Putamen (tissue), 1 donor: ENCODE measurements around the gene TTBK2.
A peak's percentile ranks its signal among the peaks of the same experiment; 100 is the strongest.
"Not testable (repeated sequence)": the region's sequence is repeated elsewhere in the genome, so short reads cannot be mapped to it uniquely, and the experiment has no call there.

Experiments used
- DNase-seq: peaks from one replicate; pipeline ENCODE4 v3.0.0-alpha.2; 2016; ENCODE audit warnings: low spot score

TTBK2 gene

DNA sequence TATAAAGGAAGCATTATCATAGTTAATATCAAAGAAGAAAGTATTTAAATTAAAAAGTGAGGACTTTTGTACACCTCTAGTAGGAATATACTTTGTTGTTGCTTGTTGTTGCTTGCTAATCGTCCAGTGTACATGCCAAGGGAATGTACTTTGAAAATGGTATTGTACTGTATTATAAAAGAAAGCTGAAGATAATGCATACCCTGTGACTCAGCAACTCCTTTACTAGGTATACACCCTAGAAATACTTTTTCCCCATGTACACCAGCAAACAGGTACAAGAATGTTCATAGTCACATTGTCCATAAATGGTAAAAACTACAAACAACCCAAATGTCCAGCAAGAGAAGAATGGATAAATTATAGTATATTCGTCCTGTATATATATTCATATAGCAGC lies 12.0 kb downstream of the TTBK2 start:
- DNase-seq = no peak

GRCh38 chr15:42903388-42904324 lies 16.9 kb downstream of the TTBK2 start:
- DNase-seq = peak; percentile 14

- DNase-seq = not testable (repeated sequence)
Measured at GRCh38 chr15:42893911-42894310, 26.7 kb downstream of the TTBK2 start.

GRCh38 chr15:42891569-42891968 lies 29.0 kb downstream of the TTBK2 start:
- DNase-seq = no peak

DNA sequence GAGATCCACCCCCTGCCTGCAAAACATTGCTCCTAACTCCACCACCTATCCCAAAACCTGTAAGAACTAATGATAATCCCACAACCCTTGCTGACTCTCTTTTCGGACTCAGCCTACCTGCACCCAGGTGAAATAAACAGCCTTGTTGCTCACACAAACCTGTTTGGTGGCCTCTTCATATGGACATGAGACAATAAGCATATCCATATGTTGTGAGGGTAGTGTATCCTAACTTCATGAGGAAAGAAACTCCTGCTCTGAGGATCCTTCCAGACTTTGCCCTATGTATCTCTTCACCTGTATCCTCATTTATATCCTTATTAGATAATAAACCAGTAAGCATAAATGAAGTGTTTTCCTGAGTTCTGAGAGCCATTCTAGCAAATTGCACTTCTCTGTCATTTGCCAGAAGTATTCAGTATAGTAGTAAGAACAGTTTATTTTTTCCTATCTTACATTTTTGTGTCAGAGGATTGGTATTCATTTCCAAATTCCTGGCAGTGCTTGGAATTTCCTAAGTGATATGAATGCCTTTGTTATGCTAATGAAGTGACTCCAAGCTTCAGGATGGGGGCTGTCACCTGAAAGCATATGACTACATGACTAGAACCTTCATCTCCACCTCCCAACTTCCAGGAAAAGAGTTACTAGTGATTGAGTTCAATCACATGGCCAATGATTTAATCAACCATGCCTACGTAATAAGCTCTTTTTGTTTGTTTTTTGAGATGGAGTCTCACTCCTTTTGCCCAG lies 30.2 kb downstream of the TTBK2 start:
- DNase-seq = peak; percentile 22

DNA sequence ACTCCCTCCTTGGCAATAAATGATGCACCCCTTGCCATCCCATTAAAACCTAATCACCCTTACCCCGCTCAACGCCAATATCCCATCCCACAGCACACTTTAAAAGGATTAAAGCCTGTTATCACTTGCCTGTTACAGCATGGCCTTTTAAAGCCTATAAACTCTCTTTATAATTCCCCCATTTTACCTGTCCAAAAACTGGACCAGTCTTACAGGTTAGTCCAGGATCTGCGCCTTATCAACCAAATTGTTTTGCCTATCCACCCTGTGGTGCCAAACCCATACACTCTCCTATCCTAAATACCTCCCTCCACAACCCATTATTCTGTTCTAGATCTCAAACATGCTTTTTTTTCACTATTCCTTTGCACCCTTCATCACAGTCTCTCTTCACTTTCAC lies 33.2 kb downstream of the TTBK2 start:
- not testable (repeated sequence) for DNase-seq

GRCh38 chr15:42880121-42880520 lies 40.5 kb downstream of the TTBK2 start:
- no peak for DNase-seq

GRCh38 chr15:42879443-42879842 lies 41.1 kb downstream of the TTBK2 start:
- DNase-seq = no peak

DNA sequence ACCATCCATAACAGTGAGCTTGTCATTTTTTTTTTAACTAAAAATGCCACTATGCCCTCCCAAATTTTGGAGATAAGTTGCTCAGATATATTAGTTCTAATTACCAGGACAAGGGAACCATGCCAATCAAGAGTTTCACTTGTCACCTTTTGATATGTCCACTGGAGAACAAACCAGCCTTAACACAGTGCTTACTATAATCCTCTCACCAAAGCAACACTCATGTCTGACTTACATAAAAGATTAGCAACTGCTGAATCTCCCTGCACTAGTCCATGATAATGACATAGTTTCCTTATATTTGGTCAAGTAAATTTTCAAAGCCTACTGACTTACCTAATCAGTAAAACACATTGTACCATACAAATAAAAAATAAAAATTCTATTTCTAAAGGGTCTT lies 44.4 kb downstream of the TTBK2 start:
- DNase-seq = no peak

- DNase-seq = no peak
Measured at GRCh38 chr15:42868683-42869082, 51.9 kb downstream of the TTBK2 start.

DNA sequence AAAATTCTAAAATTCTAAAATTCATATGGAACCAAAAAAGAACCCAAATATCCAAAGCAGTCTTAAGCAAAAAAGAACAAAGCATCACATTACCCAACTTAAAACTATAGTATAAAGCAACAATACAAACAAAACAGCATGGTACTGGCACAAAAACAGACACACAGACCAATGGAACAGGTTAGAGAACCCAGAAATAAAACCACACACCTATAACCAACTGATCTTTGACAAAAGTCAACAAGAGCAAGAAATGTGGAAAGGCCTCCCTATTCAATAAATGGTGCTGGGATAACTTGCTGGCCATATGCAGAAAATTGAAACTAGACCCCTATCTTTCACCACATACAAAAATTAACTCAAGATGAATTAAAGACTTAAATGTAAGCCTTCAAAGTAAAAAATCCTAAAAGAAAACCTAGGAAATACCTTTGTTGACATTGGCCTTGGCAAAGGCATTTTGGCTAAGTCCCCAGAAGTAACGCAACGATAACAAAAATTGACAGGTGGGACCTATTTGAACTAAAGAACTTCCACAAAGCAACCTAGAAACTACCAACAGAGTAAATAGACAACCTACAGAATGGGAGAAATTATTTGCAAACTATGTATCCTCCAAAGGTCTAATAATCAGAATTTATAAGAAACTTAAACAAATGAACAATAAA lies 56.9 kb downstream of the TTBK2 start:
- DNase-seq = no peak

DNA sequence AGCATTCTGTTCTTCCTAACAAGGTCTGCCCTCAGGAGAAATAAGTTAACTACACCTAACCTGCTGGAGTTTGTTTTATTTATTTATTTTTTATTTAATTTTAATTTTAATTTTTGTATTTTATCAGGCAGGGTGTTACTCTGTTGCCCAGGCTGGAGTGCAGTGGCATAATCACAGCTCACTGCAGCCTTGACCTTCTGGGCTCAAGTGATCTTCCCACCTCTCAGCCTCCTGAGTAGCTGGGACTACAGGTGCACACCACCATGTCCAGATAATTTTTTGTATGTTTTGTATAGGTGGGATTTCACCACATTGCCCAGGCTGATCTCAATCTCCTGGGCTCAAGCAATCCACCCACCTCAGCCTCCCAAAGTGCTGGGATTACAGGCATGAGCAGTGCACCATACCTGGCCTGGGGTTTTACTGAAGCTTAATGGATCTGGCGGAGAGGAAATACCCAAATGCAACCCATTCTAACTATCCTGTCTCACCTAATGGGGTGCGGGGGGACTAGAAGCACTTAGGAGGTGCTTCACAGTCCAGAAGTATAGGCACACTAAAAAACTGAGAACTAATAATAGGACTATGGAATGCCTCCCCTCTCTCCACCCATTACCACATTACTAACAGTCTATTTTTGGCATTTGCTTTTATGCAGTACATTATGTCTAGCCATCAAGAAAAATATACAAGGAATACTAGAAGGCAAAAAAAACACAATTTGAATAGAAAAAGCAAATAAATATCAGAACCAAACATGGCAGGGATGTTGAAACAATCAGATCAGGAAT lies 61.4 kb downstream of the TTBK2 start:
- no peak for DNase-seq

DNA sequence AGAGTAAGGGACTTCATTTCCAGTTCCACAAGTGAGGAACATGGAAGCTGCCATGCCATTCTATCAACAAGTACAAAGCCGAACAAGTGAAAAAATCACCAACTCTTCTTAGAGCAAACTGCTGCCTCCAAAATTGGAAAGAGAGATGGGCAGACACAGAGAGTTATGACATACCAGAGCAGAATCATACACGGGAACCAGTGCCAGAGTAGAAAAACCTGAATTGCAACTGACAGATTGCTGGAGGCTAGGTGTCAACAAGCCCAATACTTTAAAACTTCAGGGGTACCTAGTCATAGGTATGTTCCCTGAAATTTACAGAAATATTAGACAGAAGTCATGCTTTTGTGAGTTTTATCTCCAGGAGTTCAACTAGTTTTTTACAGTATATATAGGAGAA lies 62.0 kb downstream of the TTBK2 start:
- DNase-seq = no peak

DNA sequence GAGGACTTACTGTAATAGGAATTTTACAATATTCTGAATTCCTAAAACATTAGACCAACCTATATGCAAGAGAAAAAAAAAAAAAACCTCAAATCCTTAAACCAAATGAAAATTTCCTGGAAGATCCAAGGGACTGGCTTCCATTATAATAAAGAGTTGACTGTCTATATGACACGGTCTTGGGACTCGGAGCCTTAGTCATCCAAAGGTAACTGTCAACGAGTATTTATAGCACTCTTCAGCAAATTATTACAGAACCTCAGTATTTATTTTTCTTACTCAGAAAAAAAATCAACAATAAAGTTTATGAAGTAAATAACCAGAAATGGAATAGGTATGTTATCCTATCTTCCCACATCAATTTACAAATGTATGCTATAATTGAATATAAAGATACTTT lies 66.0 kb downstream of the TTBK2 start:
- DNase-seq = no peak

- no peak for DNase-seq
Measured at GRCh38 chr15:42849836-42850235, 70.7 kb downstream of the TTBK2 start.

- DNase-seq = no peak
Measured at GRCh38 chr15:42848846-42849245, 71.7 kb downstream of the TTBK2 start.

DNA sequence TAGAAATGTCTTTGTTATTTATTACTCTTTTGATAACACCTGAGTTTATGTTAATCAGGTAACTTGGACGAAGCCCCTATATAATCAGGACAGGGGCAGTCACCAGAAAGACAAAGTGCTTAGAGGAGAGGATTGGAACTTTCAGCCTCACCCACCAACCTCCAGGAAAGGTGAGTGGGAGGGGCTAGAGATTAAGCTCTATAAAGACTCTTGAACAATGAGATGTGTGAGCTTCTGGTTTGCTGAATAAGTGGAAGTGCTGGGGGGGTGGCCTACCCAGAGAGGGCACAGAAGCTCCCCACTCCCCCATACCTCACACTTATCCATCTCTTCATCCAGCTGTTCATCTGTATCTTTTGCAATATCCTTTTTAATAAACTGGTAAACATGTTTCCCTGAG lies 73.9 kb downstream of the TTBK2 start:
- no peak for DNase-seq

DNA sequence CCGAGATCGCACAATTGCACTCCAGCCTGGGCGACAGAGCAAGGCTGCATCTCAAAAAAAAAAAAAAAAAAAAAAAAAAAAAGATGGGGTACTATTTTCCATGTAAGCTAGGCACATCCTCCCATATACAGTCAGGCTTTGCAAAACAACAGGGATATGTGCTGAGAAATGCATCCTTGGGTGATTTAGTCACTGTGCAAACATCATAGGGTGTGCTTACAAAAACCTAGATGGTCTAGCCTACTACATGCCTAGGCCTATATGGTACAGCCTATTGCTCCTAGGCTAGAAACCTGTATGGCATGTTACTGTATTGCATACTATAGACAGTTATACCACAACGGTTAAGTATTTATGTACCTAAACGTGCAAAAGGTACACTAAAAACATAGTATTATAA lies 75.0 kb downstream of the TTBK2 start:
- no peak for DNase-seq

DNA sequence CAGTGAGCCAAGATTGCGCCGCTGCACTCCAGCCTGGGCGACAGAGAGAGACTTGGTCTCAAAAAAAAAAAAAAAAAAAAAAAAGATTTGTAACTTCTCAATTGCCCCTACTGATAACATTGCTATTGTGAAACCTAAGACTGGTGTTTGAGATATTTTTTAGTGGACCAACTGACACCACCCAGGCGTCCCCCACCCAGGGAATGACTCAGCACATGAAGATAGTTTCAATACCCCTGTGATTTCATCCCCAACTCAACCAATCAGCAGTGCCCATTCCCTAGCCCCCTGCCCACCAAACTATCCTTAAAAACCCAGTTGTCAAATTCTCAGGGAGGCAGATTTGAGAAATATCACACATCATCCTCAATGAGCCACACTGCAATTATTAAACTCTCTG lies 76.9 kb downstream of the TTBK2 start:
- DNase-seq = no peak

- peak; percentile 0 for DNase-seq
Measured at GRCh38 chr15:42836251-42836650, 84.3 kb downstream of the TTBK2 start.

DNA sequence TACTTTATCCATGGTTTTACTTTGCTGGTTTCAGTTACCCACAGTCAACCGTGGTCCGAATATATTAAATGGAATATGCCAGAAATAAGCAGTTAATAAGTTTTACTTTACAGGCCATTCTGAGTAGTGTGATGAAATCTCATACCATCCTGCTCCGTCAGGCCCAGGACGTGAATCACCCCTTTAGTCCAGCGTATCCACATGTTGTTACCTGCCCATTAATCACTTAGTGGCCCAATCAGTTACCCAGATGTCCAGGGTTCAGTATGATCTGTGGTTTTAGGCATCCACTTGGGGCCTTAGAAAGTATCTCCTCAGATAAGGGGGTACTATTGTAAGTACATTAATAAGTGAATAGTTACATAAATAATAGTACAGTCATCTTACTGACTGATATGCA lies 88.0 kb downstream of the TTBK2 start:
- no peak for DNase-seq
